ENCODE results near the gene DUSP7. TPM values are rescaled to one million over a fixed set of nuclear protein-coding genes. Genes with fewer than 3 reads are reported as not detected.

Gene DUSP7
- total RNA-seq, 1 donor from 2014 or later, result 2.4 TPM

- Mint-ChIP-seq H3K9me3 (no peaks in the 10 kb centered on the region), H3K4me3 (no peak overlapping the region), H3K27ac (peak overlapping the region; percentile 57), H3K4me1 (peaks cover 51% of the 10 kb centered on the region), H3K27me3 (ENCODE audit: insufficient read depth, low read depth) (peaks cover 4% of the 10 kb centered on the region), H3K36me3 (peaks cover 2% of the 10 kb centered on the region)
- no peak for DNase-seq (ENCODE audit: low spot score)
- Histone ChIP-seq H3K4me3 (no peak overlapping the region), H3K36me3 (no peaks in the 10 kb centered on the region), H3K79me2 (ENCODE audit: low read depth) (no peaks in the 10 kb centered on the region), H2AFZ (replicated peaks) (no peak overlapping the region), H3F3A (ENCODE audit: low read depth) (no peaks in the 10 kb centered on the region), H3K4me2 (no peak overlapping the region), H3K27me3 (no peaks in the 10 kb centered on the region), H3K9ac (no peak overlapping the region), H4K20me1 (ENCODE audit: low read depth) (no peaks in the 10 kb centered on the region), H3K9me3 (ENCODE audit: low read depth) (no peaks in the 10 kb centered on the region), H3K4me1 (peaks cover 20% of the 10 kb centered on the region), H3K27ac (no peak overlapping the region)
- TF ChIP-seq CTCF (IDR thresholded peaks at IDR 0.05), result no peak
- no peak for TF ChIP-seq EZH2 (IDR thresholded peaks at IDR 0.05)
- TF ChIP-seq EZH2phosphoT487 (IDR thresholded peaks at IDR 0.05), result no peak
Observed at GRCh38 chr3:52090131-52090932, 34.0 kb upstream of the DUSP7 start.

GRCh38 chr3:52089691-52090090 lies 33.3 kb upstream of the DUSP7 start:
- no peaks in the 10 kb centered on the region for H3F3A ChIP-seq (ENCODE audit: low read depth)
- no peaks in the 10 kb centered on the region for H4K20me1 ChIP-seq (ENCODE audit: low read depth)
- Mint-ChIP-seq H3K4me3 (no peak overlapping the region), H3K36me3 (no peaks in the 10 kb centered on the region), H3K4me1 (peaks cover 51% of the 10 kb centered on the region), H3K27ac (no peak overlapping the region), H3K9me3 (no peaks in the 10 kb centered on the region), H3K27me3 (ENCODE audit: insufficient read depth, low read depth) (peaks cover 4% of the 10 kb centered on the region)
- no peaks in the 10 kb centered on the region for H3K79me2 ChIP-seq (ENCODE audit: low read depth)
- peaks cover 20% of the 10 kb centered on the region for H3K4me1 ChIP-seq
- H3K27me3 ChIP-seq, result no peaks in the 10 kb centered on the region
- no peak overlapping the region for H3K4me3 ChIP-seq
- H3K4me2 ChIP-seq, result no peak overlapping the region
- no peaks in the 10 kb centered on the region for H3K9me3 ChIP-seq (ENCODE audit: low read depth)
- H2AFZ ChIP-seq (replicated peaks), result no peak overlapping the region
- no peak overlapping the region for H3K9ac ChIP-seq
- DNase-seq (ENCODE audit: low spot score), result no peak
- H3K27ac ChIP-seq, result no peak overlapping the region
- no peak for TF ChIP-seq EZH2phosphoT487 (IDR thresholded peaks at IDR 0.05)
- no peak for TF ChIP-seq CTCF (IDR thresholded peaks at IDR 0.05)
- TF ChIP-seq EZH2 (IDR thresholded peaks at IDR 0.05), result no peak
- no peaks in the 10 kb centered on the region for H3K36me3 ChIP-seq

- TF ChIP-seq EZH2phosphoT487 (IDR thresholded peaks at IDR 0.05), result no peak
- TF ChIP-seq EZH2 (IDR thresholded peaks at IDR 0.05), result no peak
- TF ChIP-seq CTCF (IDR thresholded peaks at IDR 0.05), result no peak
- H3K27ac ChIP-seq, result no peak overlapping the region
- peak overlapping the region; percentile 11 for H3K9ac ChIP-seq
- H2AFZ ChIP-seq (replicated peaks), result no peak overlapping the region
- H3F3A ChIP-seq (ENCODE audit: low read depth), result no peaks in the 10 kb centered on the region
- Mint-ChIP-seq H3K27ac (peak overlapping the region; percentile 74), H3K4me1 (peaks cover 51% of the 10 kb centered on the region), H3K36me3 (no peaks in the 10 kb centered on the region), H3K4me3 (no peak overlapping the region), H3K27me3 (ENCODE audit: insufficient read depth, low read depth) (peaks cover 4% of the 10 kb centered on the region), H3K9me3 (no peaks in the 10 kb centered on the region)
- H3K4me2 ChIP-seq, result no peak overlapping the region
- no peaks in the 10 kb centered on the region for H3K79me2 ChIP-seq (ENCODE audit: low read depth)
- H4K20me1 ChIP-seq (ENCODE audit: low read depth), result no peaks in the 10 kb centered on the region
- H3K4me1 ChIP-seq, result peaks cover 20% of the 10 kb centered on the region
- H3K36me3 ChIP-seq, result no peaks in the 10 kb centered on the region
- peak; percentile 37 for DNase-seq (ENCODE audit: low spot score)
- H3K4me3 ChIP-seq, result no peak overlapping the region
- H3K9me3 ChIP-seq (ENCODE audit: low read depth), result no peaks in the 10 kb centered on the region
- H3K27me3 ChIP-seq, result no peaks in the 10 kb centered on the region
Observed at GRCh38 chr3:52088445-52089367, 32.3 kb upstream of the DUSP7 start.
